ENCODE measurements around the gene SLC35E4. TPM values are rescaled to one million over a fixed set of nuclear protein-coding genes. Genes with fewer than 3 reads are reported as not detected.

The SLC35E4 gene
- total RNA-seq, 2 experiments from 2014 or later, result 3.0 TPM

- Histone ChIP-seq H2AFZ (ENCODE audit: low read length) (no peak overlapping the region), H3K79me2 (ENCODE audit: insufficient read depth, low read depth, low read length) (no peaks in the 10 kb centered on the region), H3K9me2 (ENCODE audit: insufficient read depth, low read length) (no peaks in the 10 kb centered on the region), H3K9me3 (ENCODE audit: low read length) (no peaks in the 10 kb centered on the region), H3K4me3 (ENCODE audit: low read depth, low read length, poor library complexity, severe bottlenecking) (no peak overlapping the region), H3K27ac (ENCODE audit: low read depth, low read length, poor library complexity, severe bottlenecking) (no peak overlapping the region), H3K36me3 (ENCODE audit: insufficient read depth, low read length) (no peaks in the 10 kb centered on the region), H3K4me1 (ENCODE audit: insufficient read depth, low read length, poor library complexity, severe bottlenecking) (peaks cover 8% of the 10 kb centered on the region), H4K20me1 (ENCODE audit: insufficient read depth, low read length) (no peaks in the 10 kb centered on the region), H3K4me2 (ENCODE audit: low read length) (no peak overlapping the region)
- BruUV-seq (replicated peaks), result no TSS peak
- CTCF ChIA-PET (ENCODE audit: unreplicated experiment), result no interaction called here
- TF ChIP-seq CTCF (conservative IDR thresholded peaks at IDR 0.05; ENCODE audit: low read length) (no peak), EZH2phosphoT487 (IDR thresholded peaks at IDR 0.05; ENCODE audit: borderline replicate concordance, low read depth, low read length) (no peak)
- POLR2A ChIA-PET, result interaction anchor here (1.6 kb wide), 1 partner anchor 10 kb away, joined by 5 read pairs; the partner anchor contains the start of gene PES1
- DNase-seq (ENCODE audit: low spot score), result no peak
- intact Hi-C loops (cut with micrococcal nuclease; ENCODE audit: unreplicated experiment), result no loop called here
Measured at GRCh38 chr22:30600921-30601320, 34.7 kb upstream of the SLC35E4 start.

- no peaks in the 10 kb centered on the region for H3K36me3 ChIP-seq (ENCODE audit: insufficient read depth, low read length)
- ChIA-PET CTCF (ENCODE audit: unreplicated experiment) (no interaction called here), POLR2A (interaction anchor here (0.7 to 1.6 kb wide), 2 partner anchors 10 to 556 kb away, joined by 3 to 5 read pairs; partner anchors contain the start of gene PES1)
- TF ChIP-seq CTCF (conservative IDR thresholded peaks at IDR 0.05; ENCODE audit: low read length) (no peak), EZH2phosphoT487 (IDR thresholded peaks at IDR 0.05; ENCODE audit: borderline replicate concordance, low read depth, low read length) (no peak)
- H4K20me1 ChIP-seq (ENCODE audit: insufficient read depth, low read length), result no peaks in the 10 kb centered on the region
- H3K9me3 ChIP-seq (ENCODE audit: low read length), result no peaks in the 10 kb centered on the region
- no peak overlapping the region for H3K4me3 ChIP-seq (ENCODE audit: low read depth, low read length, poor library complexity, severe bottlenecking)
- intact Hi-C loops (cut with micrococcal nuclease; ENCODE audit: unreplicated experiment), result no loop called here
- no TSS peak for BruUV-seq (replicated peaks)
- H2AFZ ChIP-seq (ENCODE audit: low read length), result no peak overlapping the region
- no peak overlapping the region for H3K4me2 ChIP-seq (ENCODE audit: low read length)
- H3K9me2 ChIP-seq (ENCODE audit: insufficient read depth, low read length), result no peaks in the 10 kb centered on the region
- H3K27ac ChIP-seq (ENCODE audit: low read depth, low read length, poor library complexity, severe bottlenecking), result no peak overlapping the region
- H3K4me1 ChIP-seq (ENCODE audit: insufficient read depth, low read length, poor library complexity, severe bottlenecking), result peaks cover 14% of the 10 kb centered on the region
- H3K79me2 ChIP-seq (ENCODE audit: insufficient read depth, low read depth, low read length), result no peaks in the 10 kb centered on the region
- DNase-seq (ENCODE audit: low spot score), result no peak
Measured at GRCh38 chr22:30601464-30601863, 34.1 kb upstream of the SLC35E4 start.

GRCh38 chr22:30602049-30602448 is 33.5 kb upstream of the SLC35E4 start:
- Histone ChIP-seq H3K4me1 (ENCODE audit: insufficient read depth, low read length, poor library complexity, severe bottlenecking) (peaks cover 19% of the 10 kb centered on the region), H3K4me2 (ENCODE audit: low read length) (no peak overlapping the region), H4K20me1 (ENCODE audit: insufficient read depth, low read length) (no peaks in the 10 kb centered on the region), H3K4me3 (ENCODE audit: low read depth, low read length, poor library complexity, severe bottlenecking) (no peak overlapping the region), H3K27ac (ENCODE audit: low read depth, low read length, poor library complexity, severe bottlenecking) (no peak overlapping the region), H3K36me3 (ENCODE audit: insufficient read depth, low read length) (no peaks in the 10 kb centered on the region), H3K79me2 (ENCODE audit: insufficient read depth, low read depth, low read length) (no peaks in the 10 kb centered on the region), H3K9me2 (ENCODE audit: insufficient read depth, low read length) (no peaks in the 10 kb centered on the region), H2AFZ (ENCODE audit: low read length) (no peak overlapping the region), H3K9me3 (ENCODE audit: low read length) (no peaks in the 10 kb centered on the region)
- no TSS peak for BruUV-seq (replicated peaks)
- ChIA-PET CTCF (ENCODE audit: unreplicated experiment) (no interaction called here), POLR2A (interaction anchor here (0.7 to 1.6 kb wide), 2 partner anchors 11 to 555 kb away, joined by 3 to 5 read pairs; partner anchors contain the start of gene PES1)
- peak; percentile 49 for DNase-seq (ENCODE audit: low spot score)
- intact Hi-C loops (cut with micrococcal nuclease; ENCODE audit: unreplicated experiment), result no loop called here
- no peak for TF ChIP-seq EZH2phosphoT487 (IDR thresholded peaks at IDR 0.05; ENCODE audit: borderline replicate concordance, low read depth, low read length)
- TF ChIP-seq CTCF (conservative IDR thresholded peaks at IDR 0.05; ENCODE audit: low read length), result peak; percentile 68
